CMK (cell line): Measurements from ENCODE around the gene ANXA6.

ENCODE experiments used
- DNase-seq: peaks from one replicate; pipeline ENCODE4 v3.0.0-alpha.2; 2010; ENCODE audit warnings: low read depth

ANXA6 gene

GRCh38 chr5:151080613-151081430 lies 76.8 kb downstream of the ANXA6 start, which contains the start of gene TNIP1:
TNIP1 (minus strand) TSS chr5:151081034; CDS start chr5:151065095, 15,939 bp downstream.
- DNase-seq = peak; percentile 73

- no peak for DNase-seq
These were observed 77.6 kb downstream of the ANXA6 start for GRCh38 chr5:151079838-151080612.

- no peak for DNase-seq
These were observed 78.9 kb downstream of the ANXA6 start for GRCh38 chr5:151078490-151079262.

- no peak for DNase-seq
These were observed 79.6 kb downstream of the ANXA6 start for GRCh38 chr5:151077967-151078366.

- DNase-seq = no peak
These were observed 80.2 kb downstream of the ANXA6 start for GRCh38 chr5:151077419-151077818.

- no peak for DNase-seq
These were observed 81.0 kb downstream of the ANXA6 start for GRCh38 chr5:151076616-151077015.

- DNase-seq = no peak
These were observed 81.8 kb downstream of the ANXA6 start for GRCh38 chr5:151075698-151076331.

- no peak for DNase-seq
These were observed 83.0 kb downstream of the ANXA6 start for GRCh38 chr5:151074557-151074956.

- DNase-seq = no peak
These were observed 84.3 kb downstream of the ANXA6 start for GRCh38 chr5:151073280-151073679.

GRCh38 chr5:151072630-151073025 lies 85.0 kb downstream of the ANXA6 start:
- no peak for DNase-seq

- no peak for DNase-seq
These were observed 85.5 kb downstream of the ANXA6 start for GRCh38 chr5:151071848-151072629.

- DNase-seq = no peak
These were observed 86.6 kb downstream of the ANXA6 start for GRCh38 chr5:151071021-151071420.

- no peak for DNase-seq
These were observed 87.1 kb downstream of the ANXA6 start for GRCh38 chr5:151070449-151070848.

GRCh38 chr5:151068433-151069197 lies 89.0 kb downstream of the ANXA6 start:
- no peak for DNase-seq

- no peak for DNase-seq
These were observed 89.7 kb downstream of the ANXA6 start for GRCh38 chr5:151067632-151068432.

- DNase-seq = no peak
These were observed 90.7 kb downstream of the ANXA6 start for GRCh38 chr5:151066920-151067319.

GRCh38 chr5:151065609-151066008 lies 92.0 kb downstream of the ANXA6 start:
- no peak for DNase-seq

- DNase-seq = no peak
These were observed 92.6 kb downstream of the ANXA6 start for GRCh38 chr5:151064916-151065499.
